ENCODE results near the gene PPP6R3.

Gene PPP6R3

GRCh38 chr11:68565768-68566167 lies 105.2 kb downstream of the PPP6R3 start:
- no peak for DNase-seq (ENCODE audit: low read depth)
- no peak overlapping the region for H3K4me3 ChIP-seq (ENCODE audit: low read depth, low read length)
- no peak for TF ChIP-seq CTCF (IDR thresholded peaks at IDR 0.05; ENCODE audit: low read depth, low read length)

- H3K4me3 ChIP-seq (ENCODE audit: low read depth, low read length), result no peak overlapping the region
- no peak for TF ChIP-seq CTCF (IDR thresholded peaks at IDR 0.05; ENCODE audit: low read depth, low read length)
- TF ChIP-seq POLR2A (IDR thresholded peaks at IDR 0.05; ENCODE audit: extremely low read depth, insufficient read length), result no peak
- TF ChIP-seq MAX (IDR thresholded peaks at IDR 0.05; ENCODE audit: low read depth, low read length), result no peak
- TF ChIP-seq MYC (IDR thresholded peaks at IDR 0.05; ENCODE audit: low read depth, low read length), result no peak
- no peak for DNase-seq (ENCODE audit: low read depth)
Observed at GRCh38 chr11:68567553-68567952, 107.0 kb downstream of the PPP6R3 start.

GRCh38 chr11:68569357-68569756 lies 108.8 kb downstream of the PPP6R3 start:
- no peak for DNase-seq (ENCODE audit: low read depth)
- H3K4me3 ChIP-seq (ENCODE audit: low read depth, low read length), result no peak overlapping the region
- TF ChIP-seq CTCF (IDR thresholded peaks at IDR 0.05; ENCODE audit: low read depth, low read length), result no peak
- TF ChIP-seq POLR2A (IDR thresholded peaks at IDR 0.05; ENCODE audit: extremely low read depth, insufficient read length), result no peak
- no peak for TF ChIP-seq MYC (IDR thresholded peaks at IDR 0.05; ENCODE audit: low read depth, low read length)
- TF ChIP-seq MAX (IDR thresholded peaks at IDR 0.05; ENCODE audit: low read depth, low read length), result no peak

- H3K4me3 ChIP-seq (ENCODE audit: low read depth, low read length), result no peak overlapping the region
- no peak for TF ChIP-seq CTCF (IDR thresholded peaks at IDR 0.05; ENCODE audit: low read depth, low read length)
- TF ChIP-seq MAX (IDR thresholded peaks at IDR 0.05; ENCODE audit: low read depth, low read length), result no peak
- no peak for TF ChIP-seq MYC (IDR thresholded peaks at IDR 0.05; ENCODE audit: low read depth, low read length)
- no peak for TF ChIP-seq POLR2A (IDR thresholded peaks at IDR 0.05; ENCODE audit: extremely low read depth, insufficient read length)
- DNase-seq (ENCODE audit: low read depth), result no peak
Observed at GRCh38 chr11:68570691-68571090, 110.1 kb downstream of the PPP6R3 start.

GRCh38 chr11:68574308-68574707 lies 113.8 kb downstream of the PPP6R3 start:
- TF ChIP-seq POLR2A (IDR thresholded peaks at IDR 0.05; ENCODE audit: extremely low read depth, insufficient read length) (no peak), CTCF (IDR thresholded peaks at IDR 0.05; ENCODE audit: low read depth, low read length) (no peak), MYC (IDR thresholded peaks at IDR 0.05; ENCODE audit: low read depth, low read length) (no peak), MAX (IDR thresholded peaks at IDR 0.05; ENCODE audit: low read depth, low read length) (no peak)
- H3K4me3 ChIP-seq (ENCODE audit: low read depth, low read length), result no peak overlapping the region
- no peak for DNase-seq (ENCODE audit: low read depth)

- DNase-seq (ENCODE audit: low read depth), result no peak
- no peak for TF ChIP-seq MYC (IDR thresholded peaks at IDR 0.05; ENCODE audit: low read depth, low read length)
- TF ChIP-seq MAX (IDR thresholded peaks at IDR 0.05; ENCODE audit: low read depth, low read length), result no peak
- no peak for TF ChIP-seq POLR2A (IDR thresholded peaks at IDR 0.05; ENCODE audit: extremely low read depth, insufficient read length)
- TF ChIP-seq CTCF (IDR thresholded peaks at IDR 0.05; ENCODE audit: low read depth, low read length), result no peak
- no peak overlapping the region for H3K4me3 ChIP-seq (ENCODE audit: low read depth, low read length)
Observed at GRCh38 chr11:68575025-68575665, 114.6 kb downstream of the PPP6R3 start.
